Hepatocyte (in vitro differentiated cells): ENCODE measurements around the gene CYP1A2.

Experiments used
- CTCF ChIP-seq: fragments of 200-600 bp; sonication (generic); IDR thresholded peaks from 2 replicates; pipeline ENCODE4 v1.5.1; 2016; ENCODE audit warnings: antibody characterized with exemption, mild to moderate bottlenecking; ENCODE audit not compliant: poor library complexity
- EZH2 ChIP-seq: fragments of 200-600 bp; sonication (generic); IDR thresholded peaks from 2 replicates; pipeline ENCODE4 v1.6.1; 2016; ENCODE audit warnings: antibody characterized with exemption, mild to moderate bottlenecking, borderline replicate concordance
- EZH2phosphoT487 ChIP-seq: fragments of 200-600 bp; sonication (generic); IDR thresholded peaks from one replicate; pipeline ENCODE4 v1.6.1; 2018; ENCODE audit warnings: antibody characterized with exemption, mild to moderate bottlenecking, low read depth, moderate library complexity; ENCODE audit not compliant: unreplicated experiment, severe bottlenecking

GRCh38 chr15:74722591-74722990, 26.1 kb upstream of the CYP1A2 start:
- no peak for TF ChIP-seq EZH2
- no peak for TF ChIP-seq CTCF
- TF ChIP-seq EZH2phosphoT487, result no peak
